T-helper 1 cell treated with Interleukin-12 subunit alpha and Interleukin-12 subunit beta and Interleukin-4 antibody, amounts not matched to agents 30 ng/mL and 1 ng/mL, for 36 hours (primary cell): ENCODE measurements around the gene WWC1. TPM values are rescaled to one million over a fixed set of nuclear protein-coding genes. Genes with fewer than 3 reads are reported as not detected.
"Not testable (repeated sequence)": the region's sequence is repeated elsewhere in the genome, so short reads cannot be mapped to it uniquely, and the experiment has no call there.

Source experiments
- intact Hi-C: fragments of 100-400 bp; cut with micrococcal nuclease; formaldehyde crosslinking; loops from one replicate; pipeline ENCODE4 v1.15.1; 2024
- total RNA-seq: library from RNA; stranded (reverse); gene quantifications from 2 replicates; pipeline ENCODE4 v1.2.3, GENCODE V29; 2022

WWC1 gene
- total RNA-seq, 1 donor from 2014 or later, result not detected

- intact Hi-C loops, result no loop called here
Observed at GRCh38 chr5:168434746-168435321, 143.4 kb downstream of the WWC1 start.

DNA sequence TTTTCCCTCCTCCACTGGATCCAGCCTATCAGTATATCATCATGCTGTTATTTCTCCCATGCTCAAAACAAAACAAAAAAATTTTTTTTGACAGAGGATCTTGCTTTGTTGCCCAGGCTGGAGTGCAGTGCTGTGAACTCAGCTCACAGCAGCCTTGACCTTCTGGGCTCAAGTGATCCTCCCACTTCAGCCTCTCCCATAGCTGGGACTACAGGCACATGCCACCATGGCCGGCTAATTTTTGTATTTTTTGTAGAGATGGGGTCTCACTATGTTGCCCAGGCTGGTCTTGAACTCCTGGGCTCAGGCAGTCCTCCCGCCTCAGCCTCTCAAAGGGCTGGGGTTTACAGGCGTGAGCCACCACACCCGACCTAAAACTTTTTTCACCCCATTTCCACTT is 143.9 kb downstream of the WWC1 start:
- intact Hi-C loops, result not testable (repeated sequence)

GRCh38 chr5:168438349-168438748 is 146.9 kb downstream of the WWC1 start:
- intact Hi-C loops, result no loop called here

- intact Hi-C loops, result no loop called here
Observed at GRCh38 chr5:168443533-168443932, 152.1 kb downstream of the WWC1 start.

GRCh38 chr5:168443950-168444700 is 152.7 kb downstream of the WWC1 start:
- intact Hi-C loops, result no loop called here

GRCh38 chr5:168446983-168447619 is 155.7 kb downstream of the WWC1 start:
- intact Hi-C loops, result no loop called here

GRCh38 chr5:168447808-168448207 is 156.4 kb downstream of the WWC1 start:
- intact Hi-C loops, result no loop called here

DNA sequence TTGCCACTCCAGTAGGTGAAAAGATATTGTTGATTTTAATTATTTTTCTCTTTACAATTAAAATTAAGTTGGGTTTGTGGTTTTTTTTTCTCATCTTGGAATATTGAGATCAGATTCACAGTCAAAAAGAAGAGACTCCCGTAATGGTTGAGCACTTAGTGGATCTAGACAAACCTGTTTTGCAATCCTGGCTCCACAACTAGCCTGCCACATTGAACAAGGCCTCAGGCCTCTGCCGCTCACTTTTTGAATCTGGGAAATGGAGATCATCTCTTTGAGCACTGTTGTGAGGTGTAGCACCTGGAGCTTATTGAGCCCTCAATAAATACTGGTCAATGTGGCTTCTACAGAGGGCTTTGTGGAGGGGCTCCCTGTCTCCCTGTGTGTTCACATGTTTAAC is 157.7 kb downstream of the WWC1 start:
- intact Hi-C loops, result no loop called here

- intact Hi-C loops, result no loop called here
Observed at GRCh38 chr5:168451565-168451964, 160.1 kb downstream of the WWC1 start.

DNA sequence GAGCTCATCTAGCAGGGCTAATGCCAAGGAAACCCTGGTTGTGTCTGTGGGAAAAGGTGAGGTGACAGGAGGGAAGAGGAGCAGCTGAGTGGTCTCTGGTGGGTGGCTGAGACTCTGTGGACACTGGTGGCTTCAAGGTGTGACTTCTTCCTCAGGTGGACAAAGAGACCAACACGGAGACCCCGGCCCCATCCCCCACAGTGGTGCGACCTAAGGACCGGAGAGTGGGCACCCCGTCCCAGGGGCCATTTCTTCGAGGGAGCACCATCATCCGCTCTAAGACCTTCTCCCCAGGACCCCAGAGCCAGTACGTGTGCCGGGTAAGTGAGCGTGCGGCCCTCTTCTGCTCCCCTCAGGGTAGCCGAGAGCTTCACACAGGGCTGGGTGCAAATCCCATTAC is 163.8 kb downstream of the WWC1 start:
- intact Hi-C loops, result no loop called here

- intact Hi-C loops, result no loop called here
Observed at GRCh38 chr5:168457542-168457941, 166.1 kb downstream of the WWC1 start.

DNA sequence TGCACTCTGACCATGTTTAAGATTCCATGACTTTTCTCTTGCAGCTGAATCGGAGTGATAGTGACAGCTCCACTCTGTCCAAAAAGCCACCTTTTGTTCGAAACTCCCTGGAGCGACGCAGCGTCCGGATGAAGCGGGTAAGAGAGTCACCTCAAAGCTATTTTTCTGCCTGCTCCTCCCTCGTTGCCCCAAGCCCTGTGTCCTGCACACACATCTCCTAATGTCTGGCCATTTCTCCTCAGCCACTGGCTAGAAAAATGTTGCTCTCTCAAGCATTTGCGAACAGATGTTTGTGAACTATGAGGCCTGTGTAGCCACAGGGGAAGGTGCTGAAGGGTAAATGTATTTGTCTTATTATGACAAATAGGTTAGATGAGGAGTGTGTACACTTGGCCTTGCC is 169.2 kb downstream of the WWC1 start:
- intact Hi-C loops, result no loop called here

- intact Hi-C loops, result no loop called here
Observed at GRCh38 chr5:168463081-168463480, 171.6 kb downstream of the WWC1 start.

DNA sequence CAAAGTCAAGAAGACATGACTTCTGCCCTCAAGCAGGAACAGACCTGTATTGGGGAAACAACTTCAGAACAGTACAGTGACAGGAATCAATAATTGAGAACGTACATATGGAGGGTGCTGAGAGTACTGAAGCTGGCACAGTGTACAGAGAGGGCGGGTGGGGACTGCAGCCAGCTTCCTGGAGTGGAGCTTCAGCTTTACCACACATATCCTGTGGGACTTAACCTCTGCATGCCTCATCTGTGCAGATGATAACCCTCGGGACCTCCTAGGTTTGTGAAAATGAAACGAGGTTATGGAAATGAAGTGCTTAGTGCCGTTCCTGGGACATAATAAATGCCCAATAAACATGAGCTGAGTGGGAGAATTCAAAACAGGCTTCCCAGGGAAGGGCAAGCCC is 172.8 kb downstream of the WWC1 start:
- intact Hi-C loops, result no loop called here

DNA sequence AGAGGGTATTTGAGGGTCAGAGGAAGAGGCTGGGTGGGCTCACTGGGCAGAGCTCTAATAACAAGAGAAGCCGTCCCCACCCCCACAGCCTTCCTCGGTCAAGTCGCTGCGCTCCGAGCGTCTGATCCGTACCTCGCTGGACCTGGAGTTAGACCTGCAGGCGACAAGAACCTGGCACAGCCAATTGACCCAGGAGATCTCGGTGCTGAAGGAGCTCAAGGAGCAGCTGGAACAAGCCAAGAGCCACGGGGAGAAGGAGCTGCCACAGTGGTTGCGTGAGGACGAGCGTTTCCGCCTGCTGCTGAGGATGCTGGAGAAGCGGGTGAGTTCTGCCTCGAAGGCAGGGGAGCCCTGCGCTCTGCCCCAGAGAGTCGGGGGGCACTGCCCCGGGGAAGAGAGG is 173.2 kb downstream of the WWC1 start:
- intact Hi-C loops, result no loop called here

GRCh38 chr5:168467755-168468330 is 176.4 kb downstream of the WWC1 start:
- intact Hi-C loops, result no loop called here

DNA sequence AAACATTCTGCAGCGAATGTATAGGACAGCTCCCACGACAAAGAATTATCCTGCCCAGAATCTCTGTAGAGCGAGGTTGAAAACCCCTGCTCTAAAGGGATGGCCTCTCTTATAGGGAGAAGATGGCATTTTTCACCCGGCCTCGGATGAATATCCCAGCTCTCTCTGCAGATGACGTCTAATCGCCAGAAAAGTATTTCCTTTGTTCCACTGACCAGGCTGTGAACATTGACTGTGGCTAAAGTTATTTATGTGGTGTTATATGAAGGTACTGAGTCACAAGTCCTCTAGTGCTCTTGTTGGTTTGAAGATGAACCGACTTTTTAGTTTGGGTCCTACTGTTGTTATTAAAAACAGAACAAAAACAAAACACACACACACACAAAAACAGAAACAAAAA is 177.4 kb downstream of the WWC1 start:
- intact Hi-C loops, result no loop called here

DNA sequence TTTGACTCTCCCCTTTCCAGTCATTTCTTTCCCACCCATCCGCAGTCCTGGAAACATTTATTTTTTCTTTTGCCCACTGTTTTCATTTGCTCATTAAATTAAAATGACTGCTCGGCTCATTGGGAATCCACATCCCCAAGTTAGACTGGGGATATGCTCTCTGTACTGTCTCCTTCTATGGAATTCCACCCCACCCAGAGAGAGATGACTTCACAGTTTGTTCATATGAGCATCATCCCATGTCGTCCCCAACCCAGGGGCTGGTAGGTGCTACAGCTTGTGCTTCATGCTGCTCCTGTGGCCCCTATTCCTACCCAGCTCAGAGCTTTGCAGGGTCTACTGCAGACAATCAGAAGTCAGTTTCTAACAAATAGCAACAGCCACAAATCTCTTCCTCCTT is 178.4 kb downstream of the WWC1 start:
- intact Hi-C loops, result no loop called here

GRCh38 chr5:168471785-168472184 is 180.3 kb downstream of the WWC1 start:
- intact Hi-C loops, result no loop called here

GRCh38 chr5:168472329-168472728 is 180.9 kb downstream of the WWC1 start:
- intact Hi-C loops, result no loop called here

DNA sequence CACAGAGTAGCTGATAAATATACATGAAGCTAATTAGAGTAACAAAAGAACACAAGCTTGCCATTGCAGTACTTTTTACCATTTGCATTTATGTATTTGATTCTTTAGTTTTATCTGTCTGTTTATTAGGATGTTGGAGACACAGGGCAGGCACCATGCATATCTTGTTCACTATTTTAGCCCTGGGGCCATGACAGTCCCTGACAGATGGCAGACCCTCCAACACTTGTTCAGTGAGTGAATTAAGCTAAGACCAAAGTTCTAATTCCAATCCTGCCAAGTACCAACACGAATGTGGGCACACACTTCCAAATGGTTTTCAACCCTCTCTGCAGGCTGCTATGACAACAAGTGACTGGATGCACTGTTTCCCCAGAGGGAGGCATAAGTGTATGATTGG is 182.9 kb downstream of the WWC1 start:
- intact Hi-C loops, result no loop called here

DNA sequence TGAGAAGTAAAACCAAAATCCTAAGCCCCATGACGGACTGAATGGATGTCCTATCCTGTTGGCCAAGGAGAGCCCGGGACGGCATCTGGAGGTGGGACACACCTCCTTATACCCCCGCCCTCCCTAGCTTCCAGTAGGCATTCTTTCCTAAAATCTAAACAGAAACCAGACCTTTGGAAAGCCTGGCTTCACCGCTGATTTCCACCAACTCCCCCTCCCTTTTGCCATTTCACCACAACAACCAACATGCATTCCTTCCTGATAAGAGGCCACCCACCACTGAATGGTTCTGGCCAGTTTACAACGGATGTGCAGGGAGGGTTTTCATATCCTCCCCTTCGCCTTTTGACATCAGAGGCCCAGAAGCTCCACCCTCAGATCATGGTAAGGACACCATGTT is 185.6 kb downstream of the WWC1 start:
- intact Hi-C loops, result no loop called here
